GM12873 (cell line): ENCODE results near the gene TLN1.

Experiments
- TF ChIP-seq, protein P1 (sequence below): IDR thresholded peaks from 2 replicates; pipeline ENCODE4 v1.5.1; 2012; ENCODE audit warnings: low read depth, mild to moderate bottlenecking, moderate library complexity, low read length, control low read depth; ENCODE audit not compliant: insufficient read depth; ENCODE audit errors: missing control alignments

TLN1 gene

DNA sequence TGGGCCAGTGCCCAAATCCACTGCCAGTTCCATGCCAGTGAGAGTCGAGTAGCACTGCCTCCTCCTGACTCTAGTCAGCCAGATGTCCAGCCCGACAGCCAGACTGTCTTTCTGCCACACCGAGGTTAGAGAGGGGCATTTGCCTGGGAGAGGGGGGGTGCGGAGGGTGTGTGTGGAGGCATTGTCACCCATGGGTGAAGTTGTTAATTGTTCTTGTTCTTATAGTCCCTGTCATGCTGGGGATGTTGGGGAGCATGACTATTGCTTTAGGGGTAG, 18.2 kb upstream of the TLN1 start:
- TF ChIP-seq, protein P1, sequence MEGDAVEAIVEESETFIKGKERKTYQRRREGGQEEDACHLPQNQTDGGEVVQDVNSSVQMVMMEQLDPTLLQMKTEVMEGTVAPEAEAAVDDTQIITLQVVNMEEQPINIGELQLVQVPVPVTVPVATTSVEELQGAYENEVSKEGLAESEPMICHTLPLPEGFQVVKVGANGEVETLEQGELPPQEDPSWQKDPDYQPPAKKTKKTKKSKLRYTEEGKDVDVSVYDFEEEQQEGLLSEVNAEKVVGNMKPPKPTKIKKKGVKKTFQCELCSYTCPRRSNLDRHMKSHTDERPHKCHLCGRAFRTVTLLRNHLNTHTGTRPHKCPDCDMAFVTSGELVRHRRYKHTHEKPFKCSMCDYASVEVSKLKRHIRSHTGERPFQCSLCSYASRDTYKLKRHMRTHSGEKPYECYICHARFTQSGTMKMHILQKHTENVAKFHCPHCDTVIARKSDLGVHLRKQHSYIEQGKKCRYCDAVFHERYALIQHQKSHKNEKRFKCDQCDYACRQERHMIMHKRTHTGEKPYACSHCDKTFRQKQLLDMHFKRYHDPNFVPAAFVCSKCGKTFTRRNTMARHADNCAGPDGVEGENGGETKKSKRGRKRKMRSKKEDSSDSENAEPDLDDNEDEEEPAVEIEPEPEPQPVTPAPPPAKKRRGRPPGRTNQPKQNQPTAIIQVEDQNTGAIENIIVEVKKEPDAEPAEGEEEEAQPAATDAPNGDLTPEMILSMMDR: no peak

DNA sequence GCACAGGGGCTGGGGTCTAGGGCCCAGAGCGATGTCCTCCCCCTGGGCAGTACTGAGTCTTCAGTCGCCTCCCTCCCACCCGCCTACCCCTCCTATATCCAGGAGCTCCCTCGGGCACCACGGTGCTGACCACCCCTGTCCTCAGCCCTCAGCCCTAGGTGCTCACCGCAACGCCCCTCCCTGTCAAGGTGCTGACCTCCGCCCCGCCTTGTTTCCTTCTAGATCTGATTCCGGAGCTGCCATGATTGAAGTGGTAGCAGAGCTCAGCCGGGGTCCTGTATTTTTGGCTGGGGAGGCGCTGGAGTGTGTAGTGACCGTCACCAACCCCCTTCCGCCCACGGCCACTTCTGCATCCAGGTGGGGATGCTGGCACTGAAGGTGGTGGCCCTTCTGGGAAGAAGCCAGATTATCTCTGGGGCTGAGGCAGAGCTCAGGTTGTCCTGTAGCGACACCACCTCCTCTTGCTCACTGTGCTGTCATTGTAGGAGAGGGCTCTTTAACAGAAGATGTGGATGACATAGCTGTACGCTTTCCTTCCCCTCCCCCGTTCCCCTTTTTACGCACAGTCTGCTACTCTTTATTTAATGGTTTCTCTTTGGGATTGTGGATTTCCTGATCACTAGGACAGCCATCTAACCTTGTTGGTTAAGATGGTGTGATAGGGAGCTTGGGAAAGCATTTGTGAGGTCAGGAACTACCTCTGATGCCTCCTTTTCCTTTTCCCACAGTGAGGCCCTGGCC, 17.7 kb upstream of the TLN1 start:
- TF ChIP-seq, protein P1: no peak

DNA sequence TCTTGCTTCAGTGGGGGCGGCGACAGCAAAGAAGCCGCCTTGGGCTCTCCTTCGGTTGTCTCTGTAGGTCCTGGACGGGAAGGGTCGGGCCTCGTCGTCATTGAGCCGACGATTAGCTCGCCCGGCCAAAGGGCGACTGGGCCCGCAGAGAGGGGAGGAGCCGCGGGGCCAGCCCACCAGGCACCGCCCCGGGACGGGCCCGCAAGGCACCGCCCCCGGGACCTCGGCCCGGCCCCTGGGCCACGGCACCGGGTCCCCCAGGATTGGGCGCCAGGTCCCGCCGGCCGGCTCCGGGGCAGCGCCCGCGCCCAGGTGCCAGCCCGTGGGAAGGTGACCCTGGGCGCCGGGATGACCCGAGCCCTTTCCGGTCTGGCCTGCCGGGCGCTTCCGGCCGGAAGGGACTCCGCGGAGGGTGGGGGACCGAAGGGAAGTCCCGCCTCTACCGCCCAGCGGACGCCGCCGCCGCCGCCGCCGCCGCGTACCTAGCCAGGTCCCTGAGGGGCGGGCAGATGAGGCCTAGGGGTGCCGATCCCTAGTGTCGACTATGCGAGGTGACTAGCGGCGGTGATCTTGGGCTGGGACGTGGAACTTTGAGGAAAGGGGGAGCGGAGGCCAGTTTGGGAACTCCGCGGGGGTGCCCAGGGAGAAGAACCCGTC, 17.0 kb upstream of the TLN1 start, which contains the start of the genes GBA2 and RGP1:
Gene GBA2, minus strand, starts transcription at position 371 of the 657 bp plus-strand sequence. CDS start 524 bp downstream, outside the sequence.
Gene RGP1, plus strand, starts transcription at position 430 of the 657 bp plus-strand sequence. CDS start 469 bp downstream, outside the sequence.
- TF ChIP-seq, protein P1: no peak

DNA sequence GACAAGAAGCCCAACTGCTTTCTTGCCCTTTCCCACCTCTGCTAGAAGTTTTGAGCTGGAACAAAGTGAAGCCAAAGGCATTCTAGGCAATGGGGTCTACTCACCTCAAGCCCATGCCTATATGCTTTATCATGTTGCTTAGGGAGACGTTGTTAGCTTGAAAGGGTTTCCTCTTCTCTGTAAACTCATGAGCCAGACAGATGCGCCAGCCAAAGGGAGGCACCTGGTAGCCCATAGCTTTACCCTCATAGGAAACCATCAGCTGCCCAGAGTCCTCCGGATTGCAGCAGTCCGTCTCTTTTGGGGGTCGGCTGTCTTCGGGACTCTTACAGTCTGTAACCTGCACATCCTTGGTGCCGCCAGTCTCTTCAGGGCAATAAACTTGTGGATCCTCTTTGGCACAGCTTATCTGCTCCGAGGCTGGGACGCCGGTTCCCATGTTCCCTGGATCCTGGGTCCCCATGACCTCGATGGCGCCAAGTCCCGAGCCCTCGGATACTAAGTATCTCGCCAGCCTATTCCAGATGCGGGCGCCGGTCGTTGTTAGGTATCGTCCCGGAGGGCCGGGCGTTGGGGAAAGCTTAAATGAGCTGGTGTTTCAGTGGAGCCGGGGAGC, 16.4 kb upstream of the TLN1 start:
- TF ChIP-seq, protein P1: no peak

DNA sequence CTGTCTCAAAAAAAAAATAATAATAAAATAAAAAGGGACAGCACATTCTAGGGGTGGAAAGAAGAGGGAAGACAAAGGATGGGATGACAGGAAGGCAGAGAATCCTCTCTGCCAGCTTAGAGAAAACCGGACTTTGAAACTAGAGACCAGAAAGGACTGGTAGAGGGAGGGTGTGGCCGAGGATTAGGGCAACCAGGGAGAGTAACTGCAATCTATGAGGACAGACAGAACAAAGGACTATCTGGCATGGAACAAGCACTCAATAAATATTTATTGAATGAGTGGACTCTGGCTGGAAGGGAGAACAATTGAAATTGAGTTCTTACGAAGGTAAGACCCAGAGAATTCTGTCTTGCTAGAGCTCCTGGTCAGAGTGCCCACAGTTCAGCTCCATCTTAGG, 14.6 kb upstream of the TLN1 start:
- TF ChIP-seq, protein P1: no peak

DNA sequence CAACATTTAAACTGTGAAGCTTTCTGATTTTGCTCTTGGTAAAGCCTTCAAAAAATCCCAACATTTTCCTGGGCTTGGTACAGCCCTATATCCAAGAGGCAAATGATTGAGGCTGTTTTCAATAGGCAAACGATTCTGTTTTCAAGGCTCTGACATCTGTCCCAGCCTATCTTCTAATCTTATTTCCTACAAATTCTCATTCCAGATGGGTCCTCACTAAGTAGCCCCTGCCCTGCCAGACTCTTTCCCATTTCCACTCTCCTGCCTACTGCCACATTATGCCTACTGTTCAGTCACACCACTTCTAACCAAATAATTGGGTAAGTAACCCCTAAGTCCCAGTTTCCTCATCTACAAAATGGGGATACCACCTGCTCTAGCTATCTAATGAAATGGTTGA, 13.6 kb upstream of the TLN1 start:
- TF ChIP-seq, protein P1: no peak

DNA sequence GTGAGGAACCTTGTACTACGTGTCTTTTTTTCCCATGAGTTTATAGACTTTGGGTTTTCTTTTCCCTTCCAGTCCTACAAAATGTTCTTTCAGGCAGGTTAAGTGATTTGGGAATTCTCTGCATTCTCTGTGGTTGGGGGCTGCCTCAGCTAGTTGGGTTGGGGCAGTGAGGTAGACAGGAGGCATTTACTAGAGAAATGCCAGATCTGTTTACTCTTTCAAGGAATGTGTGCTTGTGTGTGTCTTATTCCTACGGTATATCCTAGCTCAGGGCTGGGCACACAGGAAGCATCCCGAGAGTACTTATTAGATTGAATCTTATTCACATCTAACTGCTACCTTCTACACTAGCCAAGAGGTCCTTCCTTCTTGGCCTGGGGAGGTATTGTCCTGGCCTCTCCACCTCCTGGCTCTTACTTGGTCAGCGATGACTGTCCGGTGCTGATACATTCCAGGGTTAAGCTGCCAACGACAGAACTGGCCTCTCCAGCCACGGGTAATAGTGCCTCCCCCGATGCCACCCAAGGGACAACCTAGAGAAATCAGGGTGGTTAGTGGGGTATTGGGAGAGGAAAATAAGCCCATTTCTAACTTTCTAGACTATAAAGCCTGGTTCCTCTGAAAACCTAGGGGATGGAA, 12.0 kb upstream of the TLN1 start:
- TF ChIP-seq, protein P1: no peak
